Activated T-helper 2 cell treated with anti-CD3 and anti-CD28 coated beads, Interferon-gamma antibody, Interleukin-2, Interleukin-4, amounts not matched to agents 10 μg/mL and 5 μg/mL and 100 μg/mL, durations not matched to agents 14 hours and 24 hours and 36 hours (primary cell): ENCODE results near the gene SLCO3A1. TPM values are rescaled to one million over a fixed set of nuclear protein-coding genes. Genes with fewer than 3 reads are reported as not detected.

Experiments
- DNase-seq: peaks from one replicate; pipeline ENCODE4 v3.0.0; 2021; ENCODE audit warnings: low spot score
- H3K27ac Mint-ChIP-seq: one replicate; pipeline ENCODE4 v1.8.0; 2021; ENCODE audit warnings: mixed read lengths
- H3K27me3 Mint-ChIP-seq: one replicate; pipeline ENCODE4 v1.8.0; 2021; ENCODE audit warnings: low read depth, mixed read lengths
- H3K36me3 Mint-ChIP-seq: one replicate; pipeline ENCODE4 v1.8.0; 2021; ENCODE audit warnings: low read depth, mixed read lengths
- H3K4me1 Mint-ChIP-seq: one replicate; pipeline ENCODE4 v1.8.0; 2021; ENCODE audit warnings: low read depth, mixed read lengths
- H3K4me3 Mint-ChIP-seq: one replicate; pipeline ENCODE4 v1.8.0; 2021; ENCODE audit warnings: low read depth, mild to moderate bottlenecking, moderate library complexity, mixed read lengths
- H3K9me3 Mint-ChIP-seq: one replicate; pipeline ENCODE4 v1.8.0; 2021; ENCODE audit warnings: mixed read lengths
- intact Hi-C: fragments of 100-400 bp; cut with micrococcal nuclease; formaldehyde crosslinking; loops from one replicate; pipeline ENCODE4 v1.15.1; 2023
- total RNA-seq: library from RNA; stranded (reverse); gene quantifications from 2 replicates; pipeline ENCODE4 v1.2.3, GENCODE V29; 2022

SLCO3A1 gene
- total RNA-seq, 1 donor from 2014 or later = 26.3 TPM

DNA sequence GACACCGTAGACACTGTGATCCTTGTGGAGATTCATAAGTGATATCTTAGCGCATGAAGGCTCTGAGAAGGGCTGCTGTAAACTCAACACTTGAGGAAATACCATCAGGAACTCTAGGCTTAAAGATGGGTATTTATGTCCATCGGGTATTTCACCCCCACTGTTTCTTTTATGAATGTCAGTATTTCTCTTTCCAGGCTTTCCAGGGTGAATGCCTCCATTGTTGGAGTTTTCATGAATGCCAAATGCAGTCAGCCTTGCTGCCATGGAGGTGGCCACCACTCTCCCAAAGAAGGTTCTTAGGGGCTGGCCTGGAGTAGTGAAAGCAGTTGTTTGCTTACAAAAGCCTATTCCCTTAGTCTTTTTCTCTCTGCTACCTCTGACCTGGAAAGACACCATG is 259.2 kb downstream of the SLCO3A1 start:
- DNase-seq = no peak
- Mint-ChIP-seq H3K4me3 (no peak overlapping the region), H3K27me3 (no peaks in the 10 kb centered on the region), H3K36me3 (no peaks in the 10 kb centered on the region), H3K9me3 (no peaks in the 10 kb centered on the region), H3K4me1 (no peaks in the 10 kb centered on the region), H3K27ac (no peak overlapping the region)
- intact Hi-C loops = no loop called here

DNA sequence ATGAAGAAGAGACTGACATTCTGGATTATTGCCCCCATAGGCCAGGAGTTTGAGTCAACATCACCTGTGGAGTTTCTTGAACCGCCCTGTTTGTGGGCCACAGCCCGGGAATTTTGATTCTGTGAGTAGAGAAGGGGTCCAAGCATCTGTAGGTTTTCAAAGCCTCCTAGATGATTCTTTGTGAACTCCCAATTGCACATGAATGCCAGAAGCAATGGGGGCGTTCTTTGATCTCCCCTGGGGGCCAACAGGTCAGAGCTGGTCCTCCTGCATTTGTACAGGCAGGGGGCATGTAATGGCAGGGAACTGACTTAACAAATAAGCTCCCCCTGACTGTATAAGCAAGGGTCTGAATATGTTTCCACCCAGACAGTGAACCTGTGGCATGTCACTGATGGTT is 260.3 kb downstream of the SLCO3A1 start:
- no peak overlapping the region for H3K27ac Mint-ChIP-seq
- H3K4me3 Mint-ChIP-seq = no peak overlapping the region
- no peaks in the 10 kb centered on the region for H3K36me3 Mint-ChIP-seq
- intact Hi-C loops = no loop called here
- DNase-seq = no peak
- no peaks in the 10 kb centered on the region for H3K27me3 Mint-ChIP-seq
- H3K4me1 Mint-ChIP-seq = no peaks in the 10 kb centered on the region
- no peaks in the 10 kb centered on the region for H3K9me3 Mint-ChIP-seq

DNA sequence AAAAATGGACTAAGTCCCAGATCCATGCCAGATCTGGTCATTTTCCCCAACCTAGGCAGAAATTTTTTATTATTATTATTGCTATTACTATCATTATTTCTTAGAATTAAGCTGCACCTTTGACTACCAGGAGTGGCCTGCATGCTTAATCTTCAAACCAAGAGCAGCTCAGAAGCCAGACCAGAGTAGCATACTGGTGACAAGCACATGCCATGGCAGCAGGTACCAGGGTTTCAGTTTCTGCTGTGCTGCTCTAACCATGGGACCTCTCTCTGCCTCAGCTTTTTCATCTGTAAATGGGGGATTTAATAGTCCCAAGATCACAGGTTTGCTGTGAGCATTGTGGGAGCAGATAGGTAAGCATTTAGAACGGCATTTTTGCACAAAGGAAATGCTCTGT is 262.3 kb downstream of the SLCO3A1 start:
- Mint-ChIP-seq H3K36me3 (peaks cover 3% of the 10 kb centered on the region), H3K27me3 (no peaks in the 10 kb centered on the region), H3K4me3 (no peak overlapping the region), H3K9me3 (no peaks in the 10 kb centered on the region), H3K27ac (no peak overlapping the region), H3K4me1 (no peaks in the 10 kb centered on the region)
- intact Hi-C loops = no loop called here
- DNase-seq = no peak

DNA sequence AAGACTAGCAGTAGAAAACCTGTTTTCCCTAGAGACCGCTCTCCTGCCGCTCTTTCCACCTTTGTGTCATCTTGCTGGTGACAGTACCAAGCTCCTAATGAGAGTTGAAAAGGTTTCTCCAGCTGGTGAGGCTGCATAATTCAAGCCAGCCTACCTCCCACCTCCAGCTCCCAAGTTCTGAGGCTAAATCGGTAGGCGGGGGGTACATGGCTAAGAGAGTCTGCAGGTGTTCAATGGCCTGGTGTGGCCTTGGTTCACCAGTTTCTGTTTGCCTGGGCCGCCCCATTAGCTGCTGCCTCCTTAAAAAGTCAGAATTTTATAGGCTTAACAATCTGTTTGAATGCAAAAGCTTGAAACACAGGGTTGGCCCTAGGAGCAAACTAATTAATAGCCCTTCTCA is 262.8 kb downstream of the SLCO3A1 start:
- Mint-ChIP-seq H3K27ac (no peak overlapping the region), H3K4me1 (no peaks in the 10 kb centered on the region), H3K27me3 (no peaks in the 10 kb centered on the region), H3K9me3 (peaks cover under 1% of the 10 kb centered on the region), H3K36me3 (peaks cover 8% of the 10 kb centered on the region), H3K4me3 (no peak overlapping the region)
- intact Hi-C loops = no loop called here
- no peak for DNase-seq

DNA sequence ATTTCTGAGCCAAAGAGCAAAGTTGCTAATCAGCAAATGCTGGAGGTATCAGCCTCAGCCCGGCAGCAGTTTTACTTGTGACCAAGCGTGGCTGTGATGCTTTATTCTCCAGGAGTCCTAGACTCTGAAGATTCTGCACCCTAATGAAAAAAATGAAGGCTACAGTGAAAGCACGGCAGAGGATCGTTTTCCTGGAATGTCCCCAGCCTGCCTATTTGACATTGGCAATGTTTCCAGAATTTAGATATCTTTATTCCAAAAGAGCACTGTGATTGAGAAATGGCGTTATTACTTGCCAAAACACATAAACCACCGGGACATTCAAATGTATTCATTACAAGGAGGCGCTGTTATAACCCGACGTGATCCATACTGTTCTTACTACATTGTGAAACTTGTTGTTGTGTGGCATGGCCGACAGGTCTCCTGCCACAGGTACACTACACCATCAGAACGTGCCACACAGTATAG is 263.8 kb downstream of the SLCO3A1 start:
- Mint-ChIP-seq H3K36me3 (peaks cover 18% of the 10 kb centered on the region), H3K4me3 (no peak overlapping the region), H3K4me1 (no peaks in the 10 kb centered on the region), H3K27me3 (no peaks in the 10 kb centered on the region), H3K9me3 (peaks cover 6% of the 10 kb centered on the region), H3K27ac (no peak overlapping the region)
- DNase-seq = no peak
- intact Hi-C loops = no loop called here

DNA sequence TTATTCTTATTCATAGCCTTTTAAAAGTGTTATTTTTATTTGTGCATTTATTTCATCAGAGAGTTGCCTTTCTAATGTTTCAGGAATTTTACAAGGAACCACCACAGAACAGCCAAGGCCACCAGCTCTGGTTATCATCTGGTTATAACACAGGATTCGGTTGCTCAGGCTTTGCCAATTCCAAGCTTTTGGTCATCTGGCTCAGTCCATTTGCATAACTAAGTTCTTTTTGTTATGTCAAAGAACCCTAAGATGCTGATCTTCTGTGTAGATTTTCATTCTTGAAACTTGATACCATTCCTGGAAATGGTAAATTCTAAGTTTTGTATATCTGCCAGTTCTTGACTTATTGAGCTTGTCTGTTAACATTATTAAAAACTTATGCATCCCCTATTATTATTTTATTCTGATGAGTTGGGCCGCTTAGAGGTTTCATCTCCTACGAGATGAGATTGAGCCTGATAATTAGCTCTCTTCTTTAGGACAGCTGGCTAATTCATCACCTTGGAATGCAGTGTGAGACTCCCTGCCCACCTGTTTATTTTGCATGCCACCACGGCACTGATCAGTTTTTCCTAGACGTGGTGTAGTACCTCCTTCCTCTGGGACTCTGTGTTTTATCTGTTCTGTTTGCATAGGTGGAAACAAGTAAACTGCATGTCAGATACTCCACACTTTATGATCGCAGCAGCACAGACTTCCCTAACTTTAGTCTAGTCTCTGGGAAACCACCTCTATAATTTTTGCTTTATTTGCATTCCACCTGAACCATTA is 264.8 kb downstream of the SLCO3A1 start:
- intact Hi-C loops = no loop called here
- no peak for DNase-seq
- H3K27ac Mint-ChIP-seq = no peak overlapping the region
- no peak overlapping the region for H3K4me3 Mint-ChIP-seq
- no peaks in the 10 kb centered on the region for H3K27me3 Mint-ChIP-seq
- peaks cover 6% of the 10 kb centered on the region for H3K9me3 Mint-ChIP-seq
- no peaks in the 10 kb centered on the region for H3K4me1 Mint-ChIP-seq
- peaks cover 23% of the 10 kb centered on the region for H3K36me3 Mint-ChIP-seq

DNA sequence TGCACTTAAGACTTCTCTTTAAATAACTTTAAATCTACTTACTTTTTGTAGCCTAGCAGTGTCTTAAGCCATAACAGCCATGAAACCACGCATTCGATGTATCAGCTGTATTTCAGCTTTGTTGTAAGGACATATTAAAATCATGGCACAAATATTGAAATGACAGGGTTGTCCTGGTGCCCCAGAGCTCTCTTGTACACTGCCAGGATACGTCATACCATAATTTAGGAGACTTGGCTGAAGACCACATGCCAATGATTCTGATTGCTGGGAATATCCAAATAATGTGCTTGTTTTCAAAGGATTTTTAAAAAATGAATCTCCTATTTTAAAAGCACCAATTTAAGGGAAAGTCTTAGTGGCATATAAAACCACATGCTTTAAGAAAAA is 265.4 kb downstream of the SLCO3A1 start:
- Mint-ChIP-seq H3K4me1 (no peaks in the 10 kb centered on the region), H3K36me3 (peaks cover 29% of the 10 kb centered on the region), H3K27me3 (no peaks in the 10 kb centered on the region), H3K4me3 (no peak overlapping the region), H3K27ac (no peak overlapping the region), H3K9me3 (peaks cover 6% of the 10 kb centered on the region)
- no peak for DNase-seq
- intact Hi-C loops = no loop called here

DNA sequence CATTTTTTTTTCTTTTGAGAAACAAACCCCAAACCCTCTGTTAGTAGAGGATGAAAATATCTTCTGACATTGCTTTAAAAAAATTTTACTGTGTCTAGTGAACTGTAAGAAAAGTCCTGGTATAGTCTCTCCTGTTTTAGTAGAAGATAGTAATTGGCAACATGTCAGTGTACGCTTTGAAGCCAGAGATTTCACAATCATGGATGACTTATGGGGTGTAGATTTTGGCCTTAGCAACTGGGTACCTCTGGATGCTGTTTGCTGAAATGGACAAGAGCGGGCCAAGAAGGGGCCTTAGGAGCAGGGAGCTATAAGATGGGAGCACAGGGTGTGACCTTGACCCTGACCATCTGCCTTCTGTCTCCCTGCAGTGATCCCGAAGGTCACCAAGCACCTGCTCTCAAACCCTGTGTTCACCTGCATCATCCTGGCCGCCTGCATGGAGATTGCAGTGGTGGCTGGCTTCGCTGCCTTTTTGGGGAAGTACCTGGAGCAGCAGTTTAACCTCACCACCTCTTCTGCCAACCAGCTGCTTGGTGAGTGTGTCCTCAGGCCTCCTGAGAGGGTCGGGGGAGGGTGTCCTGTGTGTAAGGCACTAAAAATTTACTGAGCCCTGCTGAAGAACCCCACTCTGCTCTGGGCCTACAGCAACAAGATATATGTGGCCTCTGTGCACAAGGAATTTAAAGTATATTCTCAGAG is 266.7 kb downstream of the SLCO3A1 start:
- H3K27me3 Mint-ChIP-seq = no peaks in the 10 kb centered on the region
- no peak overlapping the region for H3K4me3 Mint-ChIP-seq
- H3K9me3 Mint-ChIP-seq = peaks cover 6% of the 10 kb centered on the region
- peaks cover 34% of the 10 kb centered on the region for H3K36me3 Mint-ChIP-seq
- intact Hi-C loops = no loop called here
- H3K4me1 Mint-ChIP-seq = no peaks in the 10 kb centered on the region
- H3K27ac Mint-ChIP-seq = no peak overlapping the region
- DNase-seq = no peak

DNA sequence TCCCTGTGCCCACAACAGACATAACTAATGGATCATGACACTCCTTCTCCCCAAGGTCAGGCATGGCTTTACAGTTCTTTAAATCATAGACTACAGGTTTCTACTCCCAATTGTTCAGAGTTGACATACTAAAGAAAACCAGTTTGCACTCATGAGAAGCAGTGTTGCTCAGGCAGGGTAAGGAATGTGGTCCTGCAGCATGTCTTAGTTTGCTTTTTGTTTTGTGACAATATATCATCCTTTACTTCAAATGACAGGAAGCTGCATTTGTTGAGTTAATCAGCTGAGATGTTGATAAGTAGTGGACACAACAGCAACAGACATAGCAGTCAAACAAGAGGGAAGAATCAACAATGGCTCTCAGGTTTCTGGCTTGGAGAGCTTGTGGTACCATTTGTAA is 267.5 kb downstream of the SLCO3A1 start:
- DNase-seq = no peak
- Mint-ChIP-seq H3K4me1 (no peaks in the 10 kb centered on the region), H3K4me3 (no peak overlapping the region), H3K27me3 (no peaks in the 10 kb centered on the region), H3K9me3 (peaks cover 6% of the 10 kb centered on the region), H3K27ac (no peak overlapping the region), H3K36me3 (peaks cover 34% of the 10 kb centered on the region)
- intact Hi-C loops = no loop called here

DNA sequence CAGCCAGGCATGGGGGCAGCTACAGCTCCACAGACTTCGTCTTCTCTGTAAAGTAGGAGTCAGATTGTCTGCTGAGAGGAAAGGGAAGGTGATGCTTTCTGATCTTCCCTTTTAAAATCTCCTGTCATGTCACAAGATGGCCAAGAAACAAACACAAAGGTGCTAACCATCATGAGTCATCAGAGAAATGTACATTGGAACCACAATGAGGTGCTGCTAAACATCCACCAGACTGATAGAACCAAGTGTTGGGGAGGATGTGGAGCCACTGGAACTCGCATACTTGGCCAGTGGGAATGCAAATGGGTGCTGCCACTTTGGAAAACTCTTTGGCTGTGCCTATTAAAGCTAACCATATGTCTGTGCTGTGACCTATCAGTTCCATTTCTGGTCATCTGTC is 268.8 kb downstream of the SLCO3A1 start:
- Mint-ChIP-seq H3K36me3 (peaks cover 34% of the 10 kb centered on the region), H3K9me3 (peaks cover 6% of the 10 kb centered on the region), H3K27ac (no peak overlapping the region), H3K4me3 (no peak overlapping the region), H3K4me1 (no peaks in the 10 kb centered on the region), H3K27me3 (no peaks in the 10 kb centered on the region)
- intact Hi-C loops = no loop called here
- DNase-seq = no peak

DNA sequence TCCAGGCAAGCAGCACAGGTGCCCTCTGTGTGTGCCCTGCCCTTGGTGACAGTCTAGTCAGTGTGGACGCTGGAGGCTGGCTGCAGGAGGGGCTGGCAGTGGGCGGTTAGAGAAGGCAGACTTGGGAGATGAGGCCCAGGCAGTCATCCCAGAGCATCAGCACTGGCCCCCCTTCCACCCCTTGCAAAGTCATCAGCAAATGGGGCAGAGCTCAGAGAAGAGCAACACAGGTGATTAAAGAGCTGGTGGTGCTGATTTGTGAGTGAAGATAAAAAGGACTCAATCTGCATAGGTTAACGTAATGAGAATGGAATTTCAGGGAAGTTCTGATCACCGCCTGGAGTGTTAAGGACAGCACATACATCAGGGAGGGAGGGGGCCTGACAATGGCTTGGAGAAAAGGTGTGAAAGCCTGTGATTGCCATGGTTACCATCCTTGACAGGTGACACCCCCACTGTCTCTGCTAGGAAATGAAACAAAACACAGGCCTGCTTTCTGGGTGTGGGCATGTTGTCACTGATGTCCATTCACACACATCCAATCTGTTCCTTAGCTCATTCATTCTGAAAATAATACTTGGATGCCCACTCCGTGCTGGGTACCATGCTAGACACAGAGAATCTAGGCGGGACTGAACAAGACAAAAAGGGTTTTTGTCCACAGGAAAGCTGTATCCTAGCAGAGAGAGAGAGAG is 270.6 kb downstream of the SLCO3A1 start:
- intact Hi-C loops = no loop called here
- H3K4me1 Mint-ChIP-seq = no peaks in the 10 kb centered on the region
- H3K27me3 Mint-ChIP-seq = no peaks in the 10 kb centered on the region
- H3K36me3 Mint-ChIP-seq = peaks cover 46% of the 10 kb centered on the region
- no peak overlapping the region for H3K4me3 Mint-ChIP-seq
- peaks cover 6% of the 10 kb centered on the region for H3K9me3 Mint-ChIP-seq
- no peak overlapping the region for H3K27ac Mint-ChIP-seq
- DNase-seq = no peak

DNA sequence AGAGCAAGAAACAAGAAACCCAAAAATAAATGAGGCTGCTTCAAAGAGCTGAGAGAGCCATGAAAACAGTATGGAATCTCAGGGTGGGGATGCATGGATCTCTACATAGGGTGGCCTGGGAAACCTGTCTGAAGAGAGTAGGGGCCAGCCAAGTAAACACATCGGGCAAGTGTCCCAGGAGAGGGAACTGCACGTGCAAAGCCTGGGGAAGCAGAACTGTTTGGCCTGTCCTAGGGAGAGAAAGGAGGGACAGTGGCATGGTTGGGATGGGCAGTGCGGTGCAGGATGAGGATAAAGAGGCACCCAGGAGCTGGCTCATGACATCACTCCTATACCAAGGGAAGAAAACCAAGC is 271.1 kb downstream of the SLCO3A1 start:
- peaks cover 50% of the 10 kb centered on the region for H3K36me3 Mint-ChIP-seq

DNA sequence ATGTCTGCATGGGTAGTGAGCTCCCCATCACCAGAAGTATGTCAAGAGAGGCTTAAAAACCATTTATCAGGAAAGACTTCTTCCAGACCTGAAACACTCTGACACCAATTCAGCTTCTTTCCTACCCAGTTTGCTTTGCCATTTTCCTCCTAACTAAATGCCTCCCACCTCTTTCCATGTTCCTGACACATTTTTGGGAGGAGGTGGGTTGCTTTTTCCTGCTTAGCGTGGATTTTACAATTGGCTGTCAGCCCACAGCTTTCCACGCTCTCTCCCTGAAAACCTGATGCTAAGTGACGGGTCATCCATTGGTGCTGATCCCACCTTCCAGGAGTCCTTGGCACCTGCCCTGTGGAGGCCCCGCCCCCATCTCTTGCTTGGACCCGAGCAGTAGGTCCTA is 275.3 kb downstream of the SLCO3A1 start:
- no peak for DNase-seq
- Mint-ChIP-seq H3K27ac (no peak overlapping the region), H3K9me3 (no peaks in the 10 kb centered on the region), H3K4me1 (no peaks in the 10 kb centered on the region), H3K4me3 (no peak overlapping the region), H3K36me3 (peaks cover 29% of the 10 kb centered on the region), H3K27me3 (no peaks in the 10 kb centered on the region)
- intact Hi-C loops = no loop called here

More for the DNA sequence above, 271.1 kb downstream of the SLCO3A1 start:
- DNase-seq = no peak
- Mint-ChIP-seq H3K4me3 (no peak overlapping the region), H3K27me3 (no peaks in the 10 kb centered on the region), H3K9me3 (peaks cover 6% of the 10 kb centered on the region), H3K4me1 (no peaks in the 10 kb centered on the region), H3K27ac (no peak overlapping the region)
- intact Hi-C loops = no loop called here
